OCI-LY1 (cell line): Measurements from ENCODE around the gene GNA14.

ENCODE experiments used
- EZH2 ChIP-seq: fragments of 200-600 bp; sonication (generic), shearing (Covaris generic); IDR thresholded peaks from 2 replicates; pipeline ENCODE4 v1.8.0; 2017; ENCODE audit warnings: borderline replicate concordance, mixed run types, mild to moderate bottlenecking, antibody characterized with exemption, low read length, moderate library complexity, mixed read lengths
- TF ChIP-seq, protein P1 (sequence below): fragments of 200-600 bp; sonication (generic), shearing (Covaris generic); IDR thresholded peaks from 2 replicates; pipeline ENCODE4 v1.5.1; 2017; ENCODE audit warnings: mild to moderate bottlenecking, antibody characterized with exemption, low read length, moderate library complexity, mixed read lengths

DNA sequence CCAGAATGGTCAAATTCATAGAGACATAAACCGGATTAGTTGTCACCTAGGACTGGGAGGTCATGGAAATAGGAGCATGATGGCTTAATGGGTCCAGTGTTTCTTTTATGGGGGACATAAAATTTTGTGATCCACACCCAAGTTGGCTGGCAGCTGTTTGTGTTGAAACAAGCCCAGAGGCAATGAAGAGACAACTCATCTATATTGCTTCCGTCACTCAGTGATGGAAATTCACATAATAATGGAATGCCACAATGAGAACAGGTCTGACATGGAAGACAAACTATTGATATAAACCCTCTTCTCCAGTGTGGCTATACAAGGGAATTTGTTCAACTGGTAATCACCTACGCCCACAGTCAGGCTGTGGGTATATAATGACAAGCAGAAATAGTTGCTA, 173.2 kb downstream of the GNA14 start:
- TF ChIP-seq, protein P1, sequence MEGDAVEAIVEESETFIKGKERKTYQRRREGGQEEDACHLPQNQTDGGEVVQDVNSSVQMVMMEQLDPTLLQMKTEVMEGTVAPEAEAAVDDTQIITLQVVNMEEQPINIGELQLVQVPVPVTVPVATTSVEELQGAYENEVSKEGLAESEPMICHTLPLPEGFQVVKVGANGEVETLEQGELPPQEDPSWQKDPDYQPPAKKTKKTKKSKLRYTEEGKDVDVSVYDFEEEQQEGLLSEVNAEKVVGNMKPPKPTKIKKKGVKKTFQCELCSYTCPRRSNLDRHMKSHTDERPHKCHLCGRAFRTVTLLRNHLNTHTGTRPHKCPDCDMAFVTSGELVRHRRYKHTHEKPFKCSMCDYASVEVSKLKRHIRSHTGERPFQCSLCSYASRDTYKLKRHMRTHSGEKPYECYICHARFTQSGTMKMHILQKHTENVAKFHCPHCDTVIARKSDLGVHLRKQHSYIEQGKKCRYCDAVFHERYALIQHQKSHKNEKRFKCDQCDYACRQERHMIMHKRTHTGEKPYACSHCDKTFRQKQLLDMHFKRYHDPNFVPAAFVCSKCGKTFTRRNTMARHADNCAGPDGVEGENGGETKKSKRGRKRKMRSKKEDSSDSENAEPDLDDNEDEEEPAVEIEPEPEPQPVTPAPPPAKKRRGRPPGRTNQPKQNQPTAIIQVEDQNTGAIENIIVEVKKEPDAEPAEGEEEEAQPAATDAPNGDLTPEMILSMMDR, result no peak
- no peak for TF ChIP-seq EZH2
